AG04450 (cell line): Measurements from ENCODE around the gene KIAA1958. TPM values are rescaled to one million over a fixed set of nuclear protein-coding genes. Genes with fewer than 3 reads are reported as not detected.

Source experiments
- CTCF ChIA-PET: fragments of 300-600, 350-600 bp; formaldehyde crosslinking; extraction: SDS; loops from one replicate; lab custom pipeline; 2022; ENCODE audit warnings: antibody characterized with exemption, inconsistent platforms; lab: Charles Lee
- POLR2A ChIA-PET: fragments of 350-600 bp; formaldehyde crosslinking; extraction: SDS; loops from one replicate; lab custom pipeline; 2021; ENCODE audit warnings: antibody characterized with exemption, inconsistent platforms; lab: Yijun Ruan, JAX
- DNase-seq: peaks from one replicate; pipeline ENCODE4 v3.0.0-alpha.2; 2011; ENCODE audit warnings: low read depth, low spot score
- H3K27ac ChIP-seq: one replicate; pipeline ENCODE4 v1.5.1; 2012; ENCODE audit warnings: low read depth, low read length, control low read depth
- H3K27me3 ChIP-seq: one replicate; pipeline ENCODE4 v1.6.0; 2012; ENCODE audit warnings: low read length; ENCODE audit not compliant: control insufficient read depth, insufficient read depth
- H3K4me3 ChIP-seq: 2 replicates; pipeline ENCODE4 v1.5.1; 2011; ENCODE audit warnings: mild to moderate bottlenecking, low read depth, low read length, control low read depth
- H3K9me3 ChIP-seq: 2 replicates; pipeline ENCODE4 v1.5.1; 2012; ENCODE audit warnings: low read length; ENCODE audit not compliant: control insufficient read depth, insufficient read depth
- polyA plus RNA-seq: library from polyadenylated mRNA; depleted of rRNA; stranded (reverse); fragments of >200 nt; gene quantifications from 2 replicates; pipeline ENCODE4 v1.2.3, GENCODE V29; 2011
- TF ChIP-seq, protein P1 (sequence below): IDR thresholded peaks from 2 replicates; pipeline ENCODE4 v1.5.1; 2011; ENCODE audit warnings: low read depth, low read length, control low read depth, inconsistent platforms

KIAA1958 gene
- polyA plus RNA-seq, 1 experiment: 0.88 TPM

DNA sequence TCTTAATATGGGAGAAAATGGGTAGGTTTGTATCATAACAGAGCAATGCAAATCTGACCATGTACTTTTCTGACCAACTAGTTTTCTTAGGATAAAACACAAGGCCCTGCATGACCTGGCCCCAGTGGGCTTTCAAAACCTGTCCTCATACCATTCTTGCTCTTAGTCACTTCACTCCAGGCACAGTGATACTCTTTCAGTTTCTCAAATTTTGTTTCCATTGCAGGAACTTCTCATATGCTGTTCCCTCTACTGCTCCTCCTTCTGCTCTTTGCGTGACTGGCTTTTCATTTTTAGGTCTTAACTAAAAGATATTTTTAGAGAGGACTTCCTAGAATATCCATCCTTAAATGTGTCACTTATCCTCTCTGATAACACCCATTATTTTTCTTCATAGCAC is 118.9 kb downstream of the KIAA1958 start:
- CTCF ChIA-PET: no interaction called here
- Histone ChIP-seq H3K27ac (no peak overlapping the region), H3K9me3 (no peaks in the 10 kb centered on the region), H3K4me3 (no peak overlapping the region), H3K27me3 (no peaks in the 10 kb centered on the region)
- no peak for DNase-seq
- POLR2A ChIA-PET: no interaction called here
- TF ChIP-seq, protein P1, sequence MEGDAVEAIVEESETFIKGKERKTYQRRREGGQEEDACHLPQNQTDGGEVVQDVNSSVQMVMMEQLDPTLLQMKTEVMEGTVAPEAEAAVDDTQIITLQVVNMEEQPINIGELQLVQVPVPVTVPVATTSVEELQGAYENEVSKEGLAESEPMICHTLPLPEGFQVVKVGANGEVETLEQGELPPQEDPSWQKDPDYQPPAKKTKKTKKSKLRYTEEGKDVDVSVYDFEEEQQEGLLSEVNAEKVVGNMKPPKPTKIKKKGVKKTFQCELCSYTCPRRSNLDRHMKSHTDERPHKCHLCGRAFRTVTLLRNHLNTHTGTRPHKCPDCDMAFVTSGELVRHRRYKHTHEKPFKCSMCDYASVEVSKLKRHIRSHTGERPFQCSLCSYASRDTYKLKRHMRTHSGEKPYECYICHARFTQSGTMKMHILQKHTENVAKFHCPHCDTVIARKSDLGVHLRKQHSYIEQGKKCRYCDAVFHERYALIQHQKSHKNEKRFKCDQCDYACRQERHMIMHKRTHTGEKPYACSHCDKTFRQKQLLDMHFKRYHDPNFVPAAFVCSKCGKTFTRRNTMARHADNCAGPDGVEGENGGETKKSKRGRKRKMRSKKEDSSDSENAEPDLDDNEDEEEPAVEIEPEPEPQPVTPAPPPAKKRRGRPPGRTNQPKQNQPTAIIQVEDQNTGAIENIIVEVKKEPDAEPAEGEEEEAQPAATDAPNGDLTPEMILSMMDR: no peak

DNA sequence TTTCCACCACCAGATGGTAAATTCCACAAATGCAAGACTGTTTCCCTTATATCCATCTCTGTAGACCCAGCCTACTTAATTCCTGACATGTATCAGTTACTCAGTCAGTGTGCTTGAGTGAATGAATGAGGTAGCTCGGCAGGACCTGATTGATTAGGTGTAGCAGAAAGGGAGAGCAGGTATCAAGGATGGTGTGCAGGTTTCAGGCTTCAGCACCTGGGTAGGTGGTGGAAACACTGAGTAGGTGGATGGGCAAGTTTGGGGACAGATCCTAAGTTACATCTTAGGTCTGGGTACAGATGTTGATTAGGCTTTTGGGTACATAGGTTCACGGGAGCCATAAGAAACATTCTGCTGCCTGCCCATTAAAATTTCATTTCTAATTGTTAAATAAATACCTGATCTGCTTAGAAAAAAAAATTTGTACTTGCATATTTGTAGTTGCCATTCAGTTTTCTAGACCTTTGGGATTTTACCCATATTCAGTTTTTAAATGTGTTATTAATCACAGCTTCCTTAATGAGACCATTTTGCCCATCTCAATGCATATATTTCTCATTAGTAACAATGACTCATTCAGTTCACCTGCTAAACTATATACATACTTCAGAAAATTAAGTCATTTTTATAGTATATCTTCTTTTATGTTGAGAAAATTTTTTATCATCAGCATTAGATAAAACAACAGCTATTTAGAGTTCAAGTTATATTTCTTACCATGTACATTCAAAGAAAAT is 119.5 kb downstream of the KIAA1958 start:
- TF ChIP-seq, protein P1: no peak
- Histone ChIP-seq H3K27me3 (no peaks in the 10 kb centered on the region), H3K9me3 (no peaks in the 10 kb centered on the region), H3K27ac (no peak overlapping the region), H3K4me3 (no peak overlapping the region)
- DNase-seq: no peak
- CTCF ChIA-PET: no interaction called here
- POLR2A ChIA-PET: no interaction called here

DNA sequence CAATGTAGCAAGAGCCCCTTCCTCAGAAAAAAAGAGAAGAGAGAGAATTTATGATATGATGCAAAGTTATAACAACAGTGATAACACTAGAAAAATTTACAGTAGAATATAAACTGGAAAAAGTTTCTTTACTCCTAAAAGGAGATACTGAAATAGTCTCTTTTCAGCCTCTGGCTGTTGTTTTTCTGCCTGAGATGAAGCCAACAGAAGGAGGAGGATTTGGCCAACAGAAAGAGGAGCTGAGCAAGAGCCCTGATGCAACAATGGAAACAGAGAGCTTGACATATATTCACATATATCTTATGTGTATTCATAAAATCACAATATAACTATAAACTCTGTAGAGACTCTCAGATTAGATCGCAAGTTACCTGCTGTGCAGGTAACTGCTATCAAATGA is 122.2 kb downstream of the KIAA1958 start:
- CTCF ChIA-PET: no interaction called here
- no peak for DNase-seq

GRCh38 chr9:112615584-112616266 is 129.1 kb downstream of the KIAA1958 start:
- Histone ChIP-seq H3K9me3 (no peaks in the 10 kb centered on the region), H3K4me3 (no peak overlapping the region), H3K27ac (no peak overlapping the region), H3K27me3 (no peaks in the 10 kb centered on the region)
- ChIA-PET POLR2A (no interaction called here), CTCF (no interaction called here)
- TF ChIP-seq, protein P1: no peak
- peak; percentile 0 for DNase-seq

More for the DNA sequence above, 122.2 kb downstream of the KIAA1958 start:
- H3K4me3 ChIP-seq: no peak overlapping the region
- H3K27me3 ChIP-seq: no peaks in the 10 kb centered on the region
- TF ChIP-seq, protein P1: no peak
- POLR2A ChIA-PET: no interaction called here
- H3K27ac ChIP-seq: no peak overlapping the region
- H3K9me3 ChIP-seq: no peaks in the 10 kb centered on the region

DNA sequence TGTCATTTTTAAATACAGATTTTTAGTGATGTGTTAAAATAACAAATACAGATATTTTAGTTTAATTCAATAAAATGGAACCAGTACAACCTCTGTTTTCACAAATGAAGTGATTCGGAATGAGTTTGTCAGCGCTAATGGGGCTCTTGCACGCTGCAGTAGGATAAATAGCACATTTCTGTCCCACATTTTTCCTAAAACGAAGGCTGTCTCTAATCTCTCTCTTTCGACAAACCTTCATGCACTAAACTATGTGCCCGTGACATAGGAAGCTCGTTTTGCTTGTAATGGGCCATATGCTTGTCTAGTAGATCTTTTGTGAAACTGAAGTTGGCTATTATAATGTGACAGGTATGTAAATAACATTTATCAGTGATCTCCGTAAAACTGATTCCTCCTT is 130.7 kb downstream of the KIAA1958 start:
- ChIA-PET POLR2A (no interaction called here), CTCF (no interaction called here)
- Histone ChIP-seq H3K27ac (no peak overlapping the region), H3K9me3 (no peaks in the 10 kb centered on the region), H3K4me3 (no peak overlapping the region), H3K27me3 (no peaks in the 10 kb centered on the region)
- TF ChIP-seq, protein P1: no peak
- no peak for DNase-seq
